ENCODE data around the gene IVNS1ABP. TPM values are rescaled to one million over a fixed set of nuclear protein-coding genes. Genes with fewer than 3 reads are reported as not detected.

IVNS1ABP gene
- total RNA-seq, 1 donor from 2014 or later = 61.0 TPM

DNA sequence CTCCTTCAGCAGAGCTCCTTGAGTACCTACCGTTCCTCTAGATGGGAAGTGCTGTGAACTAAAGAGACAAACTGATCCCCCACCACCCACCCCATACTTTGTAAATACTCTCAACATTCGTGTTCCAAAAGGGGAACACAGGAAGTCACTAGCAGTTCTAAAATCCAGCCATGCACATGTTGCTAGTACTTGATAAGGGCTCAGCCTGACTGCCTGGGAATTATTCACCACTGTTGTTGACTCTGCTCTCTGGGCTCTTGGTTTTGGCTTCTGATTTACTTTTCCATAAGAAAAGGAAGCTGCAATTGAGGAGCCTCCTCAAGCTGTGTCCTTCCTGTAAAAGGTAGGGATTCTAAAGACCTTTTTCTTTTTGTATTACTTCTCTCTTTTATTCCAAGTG is 67.5 kb downstream of the IVNS1ABP start:
- no peak overlapping the region for H3K27ac ChIP-seq
- no peak for TF ChIP-seq CTCF (IDR thresholded peaks at IDR 0.05)
- no peaks in the 10 kb centered on the region for H3K27me3 ChIP-seq
- intact Hi-C loops (cut with DNase I) = no loop called here
- H3K9me3 ChIP-seq = no peaks in the 10 kb centered on the region
- H3K4me3 ChIP-seq = no peak overlapping the region
- no peaks in the 10 kb centered on the region for H3K4me1 ChIP-seq
- H3K36me3 ChIP-seq = no peaks in the 10 kb centered on the region
- DNase-seq (ENCODE audit: low spot score in 2 of 2) = no peak

Other genes starting within 250 kb of the IVNS1ABP start
- 0.96 TPM for gene TRMT1L, start 160.3 kb downstream of the IVNS1ABP start, total RNA-seq
- 0.43 TPM for gene SWT1, start 160.1 kb downstream of the IVNS1ABP start, total RNA-seq

All from ascending aorta (tissue), 2 donors.